Stimulated activated naive B cell treated with anti-CD40 and anti-IgM and Interleukin-4, amounts not matched to agents 10 μg/mL and 1 μg/mL and 100 μg/mL, for 72 hours (primary cell): ENCODE data around the gene JAK1.
A peak's percentile ranks its signal among the peaks of the same experiment; 100 is the strongest.

Experiments used
- ATAC-seq, 2 donors: fragments of 150-1000 bp; cut with Tn5 transposase; replicated peaks; 2 replicates each; pipeline ENCODE4 v1.10.0; 2021; ENCODE audit warnings: moderate library complexity in 1 of 2
- DNase-seq: peaks from one replicate; pipeline ENCODE4 v3.0.0; 2021
- H3K27ac Mint-ChIP-seq: one replicate; pipeline ENCODE4 v1.8.0; 2022; ENCODE audit warnings: mild to moderate bottlenecking, mixed read lengths
- H3K27me3 Mint-ChIP-seq, 2 donors: one replicate each; pipeline ENCODE4 v1.8.0; 2022; ENCODE audit warnings: mixed read lengths in 2 of 2
- H3K36me3 Mint-ChIP-seq, 2 donors: one replicate each; pipeline ENCODE4 v1.8.0; 2022; ENCODE audit warnings: mixed read lengths in 2 of 2, mild to moderate bottlenecking in 1 of 2
- H3K4me1 Mint-ChIP-seq, 2 donors: one replicate each; pipeline ENCODE4 v1.8.0; 2022; ENCODE audit warnings: mixed read lengths in 2 of 2, mild to moderate bottlenecking in 1 of 2
- H3K4me3 Mint-ChIP-seq, 2 donors: one replicate each; pipeline ENCODE4 v1.8.0; 2022; ENCODE audit warnings: mild to moderate bottlenecking in 2 of 2, mixed read lengths in 2 of 2, moderate library complexity in 1 of 2
- H3K9me3 Mint-ChIP-seq, 2 donors: one replicate each; pipeline ENCODE4 v1.8.0; 2022; ENCODE audit warnings: mixed read lengths in 2 of 2, mild to moderate bottlenecking in 1 of 2

JAK1 gene

GRCh38 chr1:64969305-64970046, 3.1 kb upstream of the JAK1 start:
- no peaks in the 10 kb centered on the region for H3K9me3 Mint-ChIP-seq
- no peak for ATAC-seq
- H3K36me3 Mint-ChIP-seq = peaks cover 0 to 1% of the 10 kb centered on the region in 2 donors
- no peak overlapping the region for H3K4me3 Mint-ChIP-seq
- H3K4me1 Mint-ChIP-seq = peaks cover 14 to 20% of the 10 kb centered on the region in 2 donors
- no peaks in the 10 kb centered on the region for H3K27me3 Mint-ChIP-seq
- H3K27ac Mint-ChIP-seq = no peak overlapping the region
- no peak for DNase-seq

GRCh38 chr1:64967381-64967780, 1.0 kb upstream of the JAK1 start:
- DNase-seq = no peak
- peaks cover 28 to 38% of the 10 kb centered on the region in 2 donors for H3K4me1 Mint-ChIP-seq
- H3K36me3 Mint-ChIP-seq = peaks cover 2 to 3% of the 10 kb centered on the region in 2 donors
- no peak for ATAC-seq
- H3K9me3 Mint-ChIP-seq = no peaks in the 10 kb centered on the region
- H3K27me3 Mint-ChIP-seq = no peaks in the 10 kb centered on the region
- peak overlapping the region; percentile 88 to 93 for H3K4me3 Mint-ChIP-seq
- no peak overlapping the region for H3K27ac Mint-ChIP-seq

- H3K4me3 Mint-ChIP-seq = peak overlapping the region; percentile 90 to 93
- H3K27me3 Mint-ChIP-seq = no peaks in the 10 kb centered on the region
- no peaks in the 10 kb centered on the region for H3K9me3 Mint-ChIP-seq
- H3K4me1 Mint-ChIP-seq = peaks cover 44 to 56% of the 10 kb centered on the region in 2 donors
- peaks cover 3 to 6% of the 10 kb centered on the region in 2 donors for H3K36me3 Mint-ChIP-seq
- DNase-seq (peak; percentile 47), ATAC-seq (peak; percentile 59 to 64)
- H3K27ac Mint-ChIP-seq = peak overlapping the region; percentile 95
Measured at GRCh38 chr1:64965366-64966157, 787 bp downstream of the JAK1 start.

GRCh38 chr1:64963466-64963865, 2.9 kb downstream of the JAK1 start:
- Mint-ChIP-seq H3K4me1 (peaks cover 48 to 65% of the 10 kb centered on the region in 2 donors), H3K27me3 (no peaks in the 10 kb centered on the region), H3K27ac (no peak overlapping the region), H3K9me3 (no peaks in the 10 kb centered on the region), H3K4me3 (peak overlapping the region; percentile 25 to 47), H3K36me3 (peaks cover 3 to 6% of the 10 kb centered on the region in 2 donors)
- DNase-seq (no peak), ATAC-seq (no peak)

- Mint-ChIP-seq H3K4me1 (peaks cover 53 to 62% of the 10 kb centered on the region in 2 donors), H3K9me3 (no peaks in the 10 kb centered on the region), H3K27ac (peak overlapping the region; percentile 96), H3K27me3 (no peaks in the 10 kb centered on the region), H3K4me3 (peak overlapping the region; percentile 62 to 68), H3K36me3 (peaks cover 3 to 6% of the 10 kb centered on the region in 2 donors)
- DNase-seq (no peak), ATAC-seq (peak in 1 of 2 donors; percentile 15)
Measured at GRCh38 chr1:64962441-64962840, 3.9 kb downstream of the JAK1 start.

- Mint-ChIP-seq H3K4me1 (peaks cover 48 to 57% of the 10 kb centered on the region in 2 donors), H3K9me3 (no peaks in the 10 kb centered on the region), H3K36me3 (peaks cover 3 to 6% of the 10 kb centered on the region in 2 donors), H3K27me3 (no peaks in the 10 kb centered on the region), H3K27ac (peak overlapping the region; percentile 96), H3K4me3 (peak overlapping the region; percentile 42 to 62)
- ATAC-seq (no peak), DNase-seq (no peak)
Measured at GRCh38 chr1:64961923-64962322, 4.4 kb downstream of the JAK1 start.

GRCh38 chr1:64960731-64961130, 5.6 kb downstream of the JAK1 start:
- ATAC-seq (peak; percentile 58 to 69), DNase-seq (no peak)
- Mint-ChIP-seq H3K9me3 (no peaks in the 10 kb centered on the region), H3K4me1 (peaks cover 46 to 53% of the 10 kb centered on the region in 2 donors), H3K4me3 (peak overlapping the region; percentile 42 to 64), H3K27ac (peak overlapping the region; percentile 79), H3K36me3 (peaks cover 2 to 6% of the 10 kb centered on the region in 2 donors), H3K27me3 (no peaks in the 10 kb centered on the region)

- peak; percentile 41 for DNase-seq
- peak overlapping the region; percentile 79 for H3K27ac Mint-ChIP-seq
Measured at GRCh38 chr1:64959986-64960385, 6.4 kb downstream of the JAK1 start.

GRCh38 chr1:64956733-64957441, 9.5 kb downstream of the JAK1 start:
- Mint-ChIP-seq H3K36me3 (peaks cover 0 to 3% of the 10 kb centered on the region in 2 donors), H3K4me3 (no peak overlapping the region), H3K4me1 (peaks cover 30 to 33% of the 10 kb centered on the region in 2 donors)

More at GRCh38 chr1:64959986-64960385, 6.4 kb downstream of the JAK1 start:
- Mint-ChIP-seq H3K4me3 (peak overlapping the region; percentile 3 to 64), H3K36me3 (peaks cover 2 to 6% of the 10 kb centered on the region in 2 donors), H3K9me3 (no peaks in the 10 kb centered on the region), H3K4me1 (peaks cover 43 to 50% of the 10 kb centered on the region in 2 donors), H3K27me3 (no peaks in the 10 kb centered on the region)
- peak; percentile 33 to 47 for ATAC-seq

GRCh38 chr1:64956010-64956640, 10.2 kb downstream of the JAK1 start:
- no peak overlapping the region for H3K27ac Mint-ChIP-seq
- no peaks in the 10 kb centered on the region for H3K27me3 Mint-ChIP-seq
- DNase-seq = no peak
- peaks cover 24 to 28% of the 10 kb centered on the region in 2 donors for H3K4me1 Mint-ChIP-seq
- no peaks in the 10 kb centered on the region for H3K36me3 Mint-ChIP-seq
- peak; percentile 8 to 16 for ATAC-seq
- H3K9me3 Mint-ChIP-seq = no peaks in the 10 kb centered on the region
- H3K4me3 Mint-ChIP-seq = no peak overlapping the region

More at GRCh38 chr1:64956733-64957441, 9.5 kb downstream of the JAK1 start:
- peak; percentile 88 to 89 for ATAC-seq
- Mint-ChIP-seq H3K9me3 (no peaks in the 10 kb centered on the region), H3K27ac (no peak overlapping the region), H3K27me3 (no peaks in the 10 kb centered on the region)
- peak; percentile 76 for DNase-seq

GRCh38 chr1:64955097-64956009, 11.0 kb downstream of the JAK1 start:
- no peak overlapping the region for H3K4me3 Mint-ChIP-seq

GRCh38 chr1:64953241-64953640, 13.1 kb downstream of the JAK1 start:
- Mint-ChIP-seq H3K4me1 (peaks cover 32 to 37% of the 10 kb centered on the region in 2 donors), H3K9me3 (no peaks in the 10 kb centered on the region), H3K4me3 (no peak overlapping the region), H3K27ac (no peak overlapping the region), H3K27me3 (no peaks in the 10 kb centered on the region), H3K36me3 (no peaks in the 10 kb centered on the region)
- ATAC-seq = no peak
- DNase-seq = no peak

More at GRCh38 chr1:64955097-64956009, 11.0 kb downstream of the JAK1 start:
- Mint-ChIP-seq H3K27me3 (no peaks in the 10 kb centered on the region), H3K9me3 (no peaks in the 10 kb centered on the region), H3K27ac (no peak overlapping the region), H3K4me1 (peaks cover 26 to 28% of the 10 kb centered on the region in 2 donors), H3K36me3 (no peaks in the 10 kb centered on the region)
- no peak for ATAC-seq
- DNase-seq = no peak

GRCh38 chr1:64950284-64950809, 16.0 kb downstream of the JAK1 start:
- no peak for ATAC-seq
- DNase-seq = no peak
- no peaks in the 10 kb centered on the region for H3K27me3 Mint-ChIP-seq
- peaks cover 41 to 65% of the 10 kb centered on the region in 2 donors for H3K4me1 Mint-ChIP-seq
- H3K27ac Mint-ChIP-seq = peak overlapping the region; percentile 82
- no peaks in the 10 kb centered on the region for H3K9me3 Mint-ChIP-seq
- H3K36me3 Mint-ChIP-seq = peaks cover 0 to under 1% of the 10 kb centered on the region in 2 donors
- H3K4me3 Mint-ChIP-seq = no peak overlapping the region
